ENCODE measurements around the gene HSFX4.

HSFX4 gene

DNA sequence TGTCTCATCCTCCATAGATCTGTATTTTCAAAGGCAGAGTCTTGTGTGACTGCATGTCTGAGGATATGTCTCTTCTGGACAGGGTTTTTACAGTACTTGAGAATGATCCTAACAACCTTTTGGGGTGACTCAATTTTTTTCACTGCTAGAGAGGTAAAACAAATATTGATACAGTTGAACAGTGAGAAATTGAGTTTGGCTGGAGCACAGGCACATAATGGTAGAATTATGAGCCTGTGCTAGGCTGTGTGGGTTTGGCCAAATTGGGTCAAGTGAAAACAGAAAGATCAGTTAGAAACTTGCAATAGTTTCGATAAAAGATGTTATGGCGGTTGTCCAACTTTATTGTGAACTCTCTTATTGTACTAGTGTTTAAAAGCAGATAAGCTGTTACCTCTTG is 32.2 kb downstream of the HSFX4 start:
- H3K9ac ChIP-seq (ENCODE audit: low read length): no peak overlapping the region
- H3K27ac ChIP-seq (ENCODE audit: low read depth, low read length, poor library complexity, severe bottlenecking): no peak overlapping the region
- H3K4me1 ChIP-seq (ENCODE audit: insufficient read depth, low read length, severe bottlenecking): no peaks in the 10 kb centered on the region
- H3K4me3 ChIP-seq (ENCODE audit: low read depth, low read length, poor library complexity, severe bottlenecking): no peak overlapping the region
- H3K79me2 ChIP-seq (ENCODE audit: insufficient read depth, low read length): no peaks in the 10 kb centered on the region
- no peaks in the 10 kb centered on the region for H3K27me3 ChIP-seq (ENCODE audit: insufficient read depth, low read length)
- no peaks in the 10 kb centered on the region for H3F3A ChIP-seq (ENCODE audit: insufficient read depth, low read length)
- no peaks in the 10 kb centered on the region for H3K9me3 ChIP-seq (ENCODE audit: low read length)
- no peaks in the 10 kb centered on the region for H4K20me1 ChIP-seq (ENCODE audit: insufficient read depth, low read length)
- H2AFZ ChIP-seq (ENCODE audit: low read length): no peak overlapping the region
- TF ChIP-seq CTCF (IDR thresholded peaks at IDR 0.05; ENCODE audit: low read length) (no peak), EZH2 (IDR thresholded peaks at IDR 0.05; ENCODE audit: borderline replicate concordance, low read length) (no peak)
- no peaks in the 10 kb centered on the region for H3K9me2 ChIP-seq (ENCODE audit: low read depth, low read length)
- no peak overlapping the region for H3K4me2 ChIP-seq (ENCODE audit: low read length)
- no peaks in the 10 kb centered on the region for H3K36me3 ChIP-seq (ENCODE audit: insufficient read depth, low read length)

DNA sequence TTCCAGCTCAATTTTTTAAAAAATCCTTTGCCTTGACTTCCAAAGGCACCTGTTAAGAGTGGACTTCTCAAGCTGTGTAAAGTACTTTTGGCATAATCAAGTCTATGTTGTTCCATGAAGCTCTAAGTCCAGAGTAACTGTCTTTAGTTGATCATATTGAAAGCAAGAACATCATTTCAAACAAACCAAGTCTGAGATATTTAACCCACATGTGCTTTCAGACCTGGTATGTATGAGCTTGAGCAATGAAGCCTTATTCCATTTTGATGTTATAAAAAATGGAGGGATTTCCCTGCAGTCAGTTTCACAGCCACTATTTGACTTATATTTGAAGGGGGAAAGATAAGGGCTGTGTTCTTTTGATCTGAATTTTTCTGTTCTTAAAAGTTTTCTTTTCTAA is 32.6 kb downstream of the HSFX4 start:
- Histone ChIP-seq H3K9ac (ENCODE audit: low read length) (no peak overlapping the region), H3K4me3 (ENCODE audit: low read depth, low read length, poor library complexity, severe bottlenecking) (no peak overlapping the region), H3K4me2 (ENCODE audit: low read length) (no peak overlapping the region), H3K27me3 (ENCODE audit: insufficient read depth, low read length) (no peaks in the 10 kb centered on the region), H3K79me2 (ENCODE audit: insufficient read depth, low read length) (no peaks in the 10 kb centered on the region), H4K20me1 (ENCODE audit: insufficient read depth, low read length) (no peaks in the 10 kb centered on the region), H3K36me3 (ENCODE audit: insufficient read depth, low read length) (no peaks in the 10 kb centered on the region), H3K4me1 (ENCODE audit: insufficient read depth, low read length, severe bottlenecking) (no peaks in the 10 kb centered on the region), H3K9me2 (ENCODE audit: low read depth, low read length) (no peaks in the 10 kb centered on the region), H3F3A (ENCODE audit: insufficient read depth, low read length) (no peaks in the 10 kb centered on the region), H3K9me3 (ENCODE audit: low read length) (no peaks in the 10 kb centered on the region), H2AFZ (ENCODE audit: low read length) (no peak overlapping the region), H3K27ac (ENCODE audit: low read depth, low read length, poor library complexity, severe bottlenecking) (no peak overlapping the region)
- no peak for TF ChIP-seq EZH2 (IDR thresholded peaks at IDR 0.05; ENCODE audit: borderline replicate concordance, low read length)
- TF ChIP-seq CTCF (IDR thresholded peaks at IDR 0.05; ENCODE audit: low read length): no peak

DNA sequence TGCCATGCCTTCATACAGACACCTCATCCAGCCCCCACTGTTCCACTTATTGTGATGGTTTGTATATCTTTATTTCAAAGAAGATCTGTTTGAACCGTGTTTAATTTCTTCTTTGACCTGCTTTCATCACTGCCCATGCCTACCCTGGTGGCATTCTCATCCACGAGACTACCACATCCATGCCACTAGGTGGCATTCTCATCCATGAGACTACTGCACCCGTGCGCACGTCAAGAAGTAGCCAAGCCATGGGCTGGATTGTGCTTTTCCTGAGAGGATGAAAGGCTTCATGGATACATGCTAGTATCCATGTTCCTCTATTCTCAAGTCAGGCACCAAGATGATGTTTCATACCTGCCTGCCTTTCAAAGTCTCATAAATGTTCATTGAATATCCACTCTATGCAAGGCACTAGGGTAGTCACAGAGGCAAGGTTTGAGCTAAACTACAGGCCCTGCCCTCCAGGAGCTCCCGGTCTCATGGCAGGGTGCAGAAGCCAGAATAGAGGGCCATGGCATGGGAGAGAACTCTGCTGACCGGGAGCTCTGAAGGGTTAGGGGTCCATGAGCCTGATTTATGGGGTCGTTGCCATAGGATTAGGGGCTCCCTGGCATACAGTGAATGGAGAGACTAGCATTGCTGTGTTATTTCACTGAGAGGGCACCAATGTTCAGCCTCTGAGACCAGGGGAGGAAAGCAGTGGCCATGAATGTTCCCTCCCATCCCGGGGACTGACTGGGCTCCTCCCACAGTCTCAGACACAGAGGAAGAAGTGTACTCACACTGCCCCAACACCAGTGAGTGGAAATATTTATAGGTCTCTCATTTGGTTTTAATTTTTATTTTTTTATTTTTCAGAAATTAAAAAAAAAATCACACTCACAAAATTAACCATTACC is 33.7 kb downstream of the HSFX4 start:
- TF ChIP-seq CTCF (IDR thresholded peaks at IDR 0.05; ENCODE audit: low read length): peak; percentile 57
- TF ChIP-seq EZH2 (IDR thresholded peaks at IDR 0.05; ENCODE audit: borderline replicate concordance, low read length): no peak
- no peak overlapping the region for H2AFZ ChIP-seq (ENCODE audit: low read length)
- H3K9me3 ChIP-seq (ENCODE audit: low read length): no peaks in the 10 kb centered on the region

More for the DNA sequence above, 33.7 kb downstream of the HSFX4 start:
- H3K27ac ChIP-seq (ENCODE audit: low read depth, low read length, poor library complexity, severe bottlenecking): no peak overlapping the region
- no peak overlapping the region for H3K9ac ChIP-seq (ENCODE audit: low read length)
- no peaks in the 10 kb centered on the region for H3K79me2 ChIP-seq (ENCODE audit: insufficient read depth, low read length)
- no peaks in the 10 kb centered on the region for H3K36me3 ChIP-seq (ENCODE audit: insufficient read depth, low read length)
- no peaks in the 10 kb centered on the region for H3F3A ChIP-seq (ENCODE audit: insufficient read depth, low read length)
- no peaks in the 10 kb centered on the region for H3K4me1 ChIP-seq (ENCODE audit: insufficient read depth, low read length, severe bottlenecking)
- H3K9me2 ChIP-seq (ENCODE audit: low read depth, low read length): no peaks in the 10 kb centered on the region
- no peak overlapping the region for H3K4me3 ChIP-seq (ENCODE audit: low read depth, low read length, poor library complexity, severe bottlenecking)
- no peak overlapping the region for H3K4me2 ChIP-seq (ENCODE audit: low read length)
- no peaks in the 10 kb centered on the region for H3K27me3 ChIP-seq (ENCODE audit: insufficient read depth, low read length)
- no peaks in the 10 kb centered on the region for H4K20me1 ChIP-seq (ENCODE audit: insufficient read depth, low read length)

All from OCI-LY1 (cell line).